HepG2 (cell line): ENCODE data around the gene SH3D21. TPM values are rescaled to one million over a fixed set of nuclear protein-coding genes. Genes with fewer than 3 reads are reported as not detected.

Experiments
- GPN1 ChIP-seq: sonication (generic); formaldehyde crosslinking; IDR thresholded peaks from 2 replicates; pipeline ENCODE4 v1.5.1; 2020; ENCODE audit warnings: missing genetic modification reagents, borderline replicate concordance
- HNRNPH1 ChIP-seq: fragments of 200-400 bp; formaldehyde crosslinking; optimal IDR thresholded peaks from 2 replicates; pipeline ENCODE3; 2017; ENCODE audit warnings: mild to moderate bottlenecking, low read depth, low read length
- IRX3 ChIP-seq: sonication (generic); formaldehyde crosslinking; IDR thresholded peaks from 2 replicates; pipeline ENCODE4 v1.8.1; 2023; ENCODE audit warnings: mild to moderate bottlenecking, low read depth, missing genetic modification reagents, borderline replicate concordance
- PRMT3 ChIP-seq: sonication (generic); formaldehyde crosslinking; IDR thresholded peaks from 2 replicates; pipeline ENCODE4 v1.8.1; 2022; ENCODE audit warnings: low read depth, mild to moderate bottlenecking, moderate library complexity, missing genetic modification reagents, borderline replicate concordance
- RBM39 ChIP-seq: fragments of 200-400 bp; formaldehyde crosslinking; IDR thresholded peaks from one replicate; pipeline ENCODE4 v1.6.1; 2018; ENCODE audit warnings: antibody characterized with exemption, mild to moderate bottlenecking, low read depth, low read length; ENCODE audit not compliant: poor library complexity, severe bottlenecking
- SP4 ChIP-seq: sonication (generic); formaldehyde crosslinking; IDR thresholded peaks from 2 replicates; pipeline ENCODE4 v1.8.1; 2023; ENCODE audit warnings: mild to moderate bottlenecking, missing genetic modification reagents
- TGIF2 ChIP-seq: IDR thresholded peaks from 2 replicates; pipeline ENCODE4 v1.6.1; 2016; ENCODE audit warnings: control low read depth, missing compliant biosample characterization
- THAP7 ChIP-seq: sonication (generic); formaldehyde crosslinking; IDR thresholded peaks from 2 replicates; pipeline ENCODE4 v1.8.1; 2023; ENCODE audit warnings: mild to moderate bottlenecking, missing genetic modification reagents
- TIGD3 ChIP-seq: sonication (generic); formaldehyde crosslinking; IDR thresholded peaks from 2 replicates; pipeline ENCODE4 v1.5.1; 2020; ENCODE audit warnings: mild to moderate bottlenecking, missing genetic modification reagents, borderline replicate concordance
- TOE1 ChIP-seq: sonication (generic); formaldehyde crosslinking; IDR thresholded peaks from 2 replicates; pipeline ENCODE4 v1.4.0; 2020; ENCODE audit warnings: mild to moderate bottlenecking, missing genetic modification reagents
- ZNF101 ChIP-seq: sonication (generic); formaldehyde crosslinking; IDR thresholded peaks from 2 replicates; pipeline ENCODE4 v1.4.0; 2020; ENCODE audit warnings: mild to moderate bottlenecking, low read depth, missing genetic modification reagents, borderline replicate concordance
- ZNF138 ChIP-seq: sonication (generic); formaldehyde crosslinking; IDR thresholded peaks from 2 replicates; pipeline ENCODE4 v1.5.0; 2020; ENCODE audit warnings: mild to moderate bottlenecking, low read depth, missing genetic modification reagents
- ZNF260 ChIP-seq: sonication (generic); formaldehyde crosslinking; IDR thresholded peaks from 2 replicates; pipeline ENCODE4 v1.4.0; 2020; ENCODE audit warnings: missing genetic modification reagents, low read depth, mild to moderate bottlenecking, borderline replicate concordance
- ZNF335 ChIP-seq: sonication (generic); formaldehyde crosslinking; IDR thresholded peaks from 2 replicates; pipeline ENCODE4 v1.4.0; 2020; ENCODE audit warnings: missing genetic modification reagents
- ZNF382 ChIP-seq: sonication (generic); formaldehyde crosslinking; IDR thresholded peaks from 2 replicates; pipeline ENCODE4 v1.5.0; 2020; ENCODE audit warnings: missing genetic modification reagents, mild to moderate bottlenecking, borderline replicate concordance
- ZNF430 ChIP-seq: sonication (generic); formaldehyde crosslinking; IDR thresholded peaks from 2 replicates; pipeline ENCODE4 v1.9.0; 2021; ENCODE audit warnings: mild to moderate bottlenecking, missing genetic modification reagents
- ZNF501 ChIP-seq: sonication (generic); formaldehyde crosslinking; IDR thresholded peaks from 2 replicates; pipeline ENCODE4 v1.5.1; 2020; ENCODE audit warnings: mild to moderate bottlenecking, moderate library complexity, missing genetic modification reagents
- ZNF510 ChIP-seq: sonication (generic); formaldehyde crosslinking; IDR thresholded peaks from 2 replicates; pipeline ENCODE4 v1.4.0; 2020; ENCODE audit warnings: low read depth, mild to moderate bottlenecking, missing genetic modification reagents
- ZNF564 ChIP-seq: sonication (generic); formaldehyde crosslinking; IDR thresholded peaks from 2 replicates; pipeline ENCODE4 v1.8.1; 2023; ENCODE audit warnings: mild to moderate bottlenecking, missing genetic modification reagents
- ZNF746 ChIP-seq: sonication (generic); formaldehyde crosslinking; IDR thresholded peaks from 2 replicates; pipeline ENCODE4 v1.8.0; 2022; ENCODE audit warnings: mild to moderate bottlenecking, missing genetic modification reagents
- ZNF83 ChIP-seq: sonication (generic); formaldehyde crosslinking; IDR thresholded peaks from 2 replicates; pipeline ENCODE4 v1.4.0; 2020; ENCODE audit warnings: missing genetic modification reagents, mild to moderate bottlenecking, borderline replicate concordance
- ZNF850 ChIP-seq: sonication (generic); formaldehyde crosslinking; conservative IDR thresholded peaks from 2 replicates; pipeline ENCODE4 v1.9.0; 2021; ENCODE audit warnings: mild to moderate bottlenecking, missing genetic modification reagents
- polyA plus RNA-seq, 8 experiments: library from polyadenylated mRNA; depleted of rRNA in 3 of 8; stranded (reverse) in 7 of 8; unstranded in 1 of 8; fragments of >200 nt; fragmentation: Illumina TruSeq in 4 of 8; extraction: Trizol in 4 of 8; gene quantifications; 2 replicates each; pipeline versions ENCODE4 v1.2.1 to v1.2.3, GENCODE V29; 2011 to 2016; ENCODE audit warnings: low read depth in 4 of 8, missing spikeins in 1 of 8, mixed read lengths in 1 of 8; ENCODE audit not compliant: insufficient read depth in 1 of 8
- total RNA-seq, 5 experiments: library from RNA; depleted of rRNA; stranded (reverse); fragments of >200 nt; fragmentation: Illumina TruSeq; extraction: Trizol; gene quantifications; 2 replicates each; pipeline ENCODE4 v1.2.3, GENCODE V29; 2016; ENCODE audit warnings: low read depth in 1 of 5
- TF ChIP-seq, protein P1 (sequence below): sonication (generic); formaldehyde crosslinking; IDR thresholded peaks from 2 replicates; pipeline ENCODE4 v1.4.0; 2020; ENCODE audit warnings: missing genetic modification reagents
- TF ChIP-seq, protein P2 (sequence below): sonication (generic); formaldehyde crosslinking; IDR thresholded peaks from 2 replicates; pipeline ENCODE4 v1.4.0; 2020; ENCODE audit warnings: missing genetic modification reagents
- TF ChIP-seq, protein P3 (sequence below): IDR thresholded peaks from 2 replicates; pipeline ENCODE4 v1.6.1; 2012; ENCODE audit warnings: inconsistent platforms

SH3D21 gene
- total and polyA plus RNA-seq, 2 of the 13 experiments (the other 11 are each of a cell fraction or from before 2014, with no cell fraction given), result 5.1 to 8.6 TPM

DNA sequence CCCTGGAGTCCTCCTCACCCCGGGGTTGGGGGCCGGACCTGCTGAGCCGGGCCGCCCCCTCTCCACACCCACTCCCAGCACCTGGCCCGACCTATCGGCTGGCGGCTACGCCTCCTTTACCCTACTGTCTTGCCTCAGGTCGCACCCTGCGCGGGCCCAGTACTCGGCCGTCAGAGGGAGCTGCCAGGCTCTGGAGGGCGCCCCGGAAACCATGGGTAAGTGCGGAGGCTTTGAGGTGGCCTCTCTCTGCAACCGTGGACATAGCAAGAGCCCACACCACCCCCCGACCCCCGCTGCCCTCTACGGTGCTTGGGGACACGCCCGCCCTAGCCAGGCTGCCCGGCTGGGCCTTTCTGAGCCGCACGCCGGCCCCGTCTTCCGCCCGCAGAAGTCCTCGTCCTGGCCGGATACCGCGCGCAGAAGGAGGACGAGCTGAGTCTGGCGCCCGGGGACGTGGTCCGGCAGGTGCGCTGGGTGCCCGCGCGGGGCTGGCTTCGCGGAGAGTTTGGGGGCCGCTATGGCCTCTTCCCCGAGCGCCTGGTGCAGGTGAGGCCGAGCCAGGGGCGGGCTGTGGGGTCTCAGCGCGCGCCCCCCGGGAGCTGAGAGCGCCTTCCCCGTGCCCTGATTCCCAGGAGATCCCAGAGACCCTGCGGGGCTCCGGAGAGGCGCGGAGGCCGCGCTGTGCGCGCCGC, at the start of gene SH3D21 (continued):
- TF ChIP-seq HNRNPH1 (no peak), ZNF746 (CRISPR knock-in tag) (no peak), RBM39 (no peak), IRX3 (CRISPR knock-in tag) (0 out of 2 replicates have a peak, but pooled peaks have one; percentile 44), THAP7 (CRISPR knock-in tag) (0 out of 2 replicates have a peak, but pooled peaks have one; percentile 14), ZNF850 (CRISPR knock-in tag) (no peak), ZNF564 (no peak), SP4 (no peak), GPN1 (CRISPR knock-in tag) (no peak), ZNF382 (CRISPR knock-in tag) (no peak), ZNF501 (CRISPR knock-in tag) (peak; percentile 83), ZNF260 (no peak), ZNF83 (no peak), ZNF335 (CRISPR knock-in tag) (no peak), TIGD3 (CRISPR knock-in tag) (no peak), ZNF138 (no peak), TOE1 (CRISPR knock-in tag) (no peak), ZNF510 (CRISPR knock-in tag) (no peak), ZNF430 (CRISPR knock-in tag) (peak; percentile 27; the same call in 1 of the 2 replicates), ZNF101 (CRISPR knock-in tag) (no peak), TGIF2 (no peak), PRMT3 (CRISPR knock-in tag) (no peak)
- TF ChIP-seq, protein P1, sequence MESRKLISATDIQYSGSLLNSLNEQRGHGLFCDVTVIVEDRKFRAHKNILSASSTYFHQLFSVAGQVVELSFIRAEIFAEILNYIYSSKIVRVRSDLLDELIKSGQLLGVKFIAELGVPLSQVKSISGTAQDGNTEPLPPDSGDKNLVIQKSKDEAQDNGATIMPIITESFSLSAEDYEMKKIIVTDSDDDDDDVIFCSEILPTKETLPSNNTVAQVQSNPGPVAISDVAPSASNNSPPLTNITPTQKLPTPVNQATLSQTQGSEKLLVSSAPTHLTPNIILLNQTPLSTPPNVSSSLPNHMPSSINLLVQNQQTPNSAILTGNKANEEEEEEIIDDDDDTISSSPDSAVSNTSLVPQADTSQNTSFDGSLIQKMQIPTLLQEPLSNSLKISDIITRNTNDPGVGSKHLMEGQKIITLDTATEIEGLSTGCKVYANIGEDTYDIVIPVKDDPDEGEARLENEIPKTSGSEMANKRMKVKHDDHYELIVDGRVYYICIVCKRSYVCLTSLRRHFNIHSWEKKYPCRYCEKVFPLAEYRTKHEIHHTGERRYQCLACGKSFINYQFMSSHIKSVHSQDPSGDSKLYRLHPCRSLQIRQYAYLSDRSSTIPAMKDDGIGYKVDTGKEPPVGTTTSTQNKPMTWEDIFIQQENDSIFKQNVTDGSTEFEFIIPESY (CRISPR knock-in tag), result no peak
- TF ChIP-seq, protein P2, sequence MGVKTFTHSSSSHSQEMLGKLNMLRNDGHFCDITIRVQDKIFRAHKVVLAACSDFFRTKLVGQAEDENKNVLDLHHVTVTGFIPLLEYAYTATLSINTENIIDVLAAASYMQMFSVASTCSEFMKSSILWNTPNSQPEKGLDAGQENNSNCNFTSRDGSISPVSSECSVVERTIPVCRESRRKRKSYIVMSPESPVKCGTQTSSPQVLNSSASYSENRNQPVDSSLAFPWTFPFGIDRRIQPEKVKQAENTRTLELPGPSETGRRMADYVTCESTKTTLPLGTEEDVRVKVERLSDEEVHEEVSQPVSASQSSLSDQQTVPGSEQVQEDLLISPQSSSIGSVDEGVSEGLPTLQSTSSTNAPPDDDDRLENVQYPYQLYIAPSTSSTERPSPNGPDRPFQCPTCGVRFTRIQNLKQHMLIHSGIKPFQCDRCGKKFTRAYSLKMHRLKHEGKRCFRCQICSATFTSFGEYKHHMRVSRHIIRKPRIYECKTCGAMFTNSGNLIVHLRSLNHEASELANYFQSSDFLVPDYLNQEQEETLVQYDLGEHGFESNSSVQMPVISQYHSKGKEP (CRISPR knock-in tag), result no peak
- TF ChIP-seq, protein P3, sequence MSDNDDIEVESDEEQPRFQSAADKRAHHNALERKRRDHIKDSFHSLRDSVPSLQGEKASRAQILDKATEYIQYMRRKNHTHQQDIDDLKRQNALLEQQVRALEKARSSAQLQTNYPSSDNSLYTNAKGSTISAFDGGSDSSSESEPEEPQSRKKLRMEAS, result peak; percentile 62; the same call in 1 of the 2 replicates
